CD4-positive, alpha-beta T cell treated with Interleukin-15 for 1 hour (primary cell): Measurements from ENCODE around the gene ALPP.
"Not testable (repeated sequence)": the region's sequence is repeated elsewhere in the genome, so short reads cannot be mapped to it uniquely, and the experiment has no call there.

ENCODE experiments used
- DNase-seq: peaks from one replicate; pipeline ENCODE4 v3.0.0-alpha.2; 2020

Gene ALPP

DNA sequence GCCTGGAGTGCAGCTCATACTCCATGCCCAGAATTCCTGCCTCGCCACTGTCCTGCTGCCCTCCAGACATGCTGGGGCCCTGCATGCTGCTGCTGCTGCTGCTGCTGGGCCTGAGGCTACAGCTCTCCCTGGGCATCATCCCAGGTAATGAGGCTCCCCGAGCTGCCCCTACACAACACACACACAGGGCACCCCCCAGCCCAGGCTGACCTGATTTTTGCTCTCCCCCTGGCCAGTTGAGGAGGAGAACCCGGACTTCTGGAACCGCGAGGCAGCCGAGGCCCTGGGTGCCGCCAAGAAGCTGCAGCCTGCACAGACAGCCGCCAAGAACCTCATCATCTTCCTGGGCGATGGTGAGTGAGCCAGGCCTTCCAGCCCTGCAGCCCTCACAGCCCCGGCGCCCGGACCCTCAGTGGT is at the start of gene ALPP:
ALPP (plus strand) TSS at position 17 of the 417 bp plus-strand sequence; CDS start at position 69, 52 bp downstream.
- not testable (repeated sequence) for DNase-seq

- no peak for DNase-seq
These were observed 48.9 kb upstream of the ALPP start for GRCh38 chr2:232329716-232330067.

GRCh38 chr2:232330068-232330999 is 48.2 kb upstream of the ALPP start:
- no peak for DNase-seq

- DNase-seq, result not testable (repeated sequence)
These were observed 47.5 kb upstream of the ALPP start for GRCh38 chr2:232331061-232331460.

DNA sequence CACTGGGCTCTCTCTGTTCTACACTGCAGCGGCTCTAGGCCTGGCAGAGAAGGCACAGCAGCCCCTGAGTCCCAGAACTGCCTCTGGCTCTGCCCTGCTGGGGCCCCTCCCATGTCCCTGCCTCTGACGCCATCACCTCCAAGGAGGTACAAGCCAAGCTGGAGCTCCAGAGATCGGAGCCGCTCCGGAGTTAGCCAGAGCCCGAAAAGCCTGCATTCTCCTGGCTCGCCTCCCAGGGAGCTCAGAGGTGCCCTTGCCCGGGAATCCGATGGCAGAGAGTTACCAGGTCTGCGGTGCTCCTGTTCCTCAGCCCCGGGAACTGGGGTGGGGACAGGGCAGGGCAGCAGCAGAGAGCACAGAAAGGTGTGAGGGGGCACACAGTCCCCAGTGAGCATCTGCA is 46.9 kb upstream of the ALPP start:
- not testable (repeated sequence) for DNase-seq

GRCh38 chr2:232332244-232332939 is 46.2 kb upstream of the ALPP start:
- not testable (repeated sequence) for DNase-seq

GRCh38 chr2:232332940-232333259 is 45.7 kb upstream of the ALPP start:
- no peak for DNase-seq

DNA sequence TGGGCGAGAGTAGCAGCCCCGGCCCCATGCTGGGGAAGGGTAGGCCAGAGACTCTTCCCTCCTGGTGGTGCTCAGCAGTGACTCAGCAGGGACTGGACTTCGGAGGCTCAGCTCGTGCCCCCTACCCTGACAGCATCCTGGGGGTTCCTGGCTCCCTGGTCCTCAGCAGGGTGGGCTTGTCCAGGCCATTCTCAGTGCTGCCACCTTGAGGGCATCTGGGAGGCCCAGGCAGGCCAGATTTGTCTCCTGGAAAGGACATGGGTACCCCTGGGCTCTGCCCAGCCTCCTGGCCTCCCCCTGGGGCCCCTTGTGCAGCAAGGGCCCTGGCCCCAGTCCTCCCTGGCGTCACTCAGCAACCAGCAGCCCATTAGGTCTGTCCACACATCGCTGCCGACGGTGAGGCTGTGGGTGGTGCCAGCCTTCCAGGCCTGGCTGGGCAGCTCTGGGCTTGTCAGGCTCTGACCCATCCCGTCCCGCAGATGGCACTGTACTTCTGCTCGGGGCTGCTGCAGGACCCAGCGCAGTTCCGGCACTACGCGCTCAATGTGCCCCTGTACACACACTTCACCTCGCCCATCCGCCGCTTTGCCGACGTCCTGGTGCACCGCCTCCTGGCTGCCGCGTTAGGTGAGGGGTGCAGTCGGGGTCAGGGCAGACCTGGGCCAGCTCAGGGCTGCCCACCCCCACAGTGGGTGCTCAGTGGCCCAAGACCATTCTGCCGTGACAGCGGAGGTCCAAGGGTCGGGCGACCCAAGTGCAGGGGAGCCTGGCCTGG is 45.0 kb upstream of the ALPP start:
- DNase-seq, result no peak

DNA sequence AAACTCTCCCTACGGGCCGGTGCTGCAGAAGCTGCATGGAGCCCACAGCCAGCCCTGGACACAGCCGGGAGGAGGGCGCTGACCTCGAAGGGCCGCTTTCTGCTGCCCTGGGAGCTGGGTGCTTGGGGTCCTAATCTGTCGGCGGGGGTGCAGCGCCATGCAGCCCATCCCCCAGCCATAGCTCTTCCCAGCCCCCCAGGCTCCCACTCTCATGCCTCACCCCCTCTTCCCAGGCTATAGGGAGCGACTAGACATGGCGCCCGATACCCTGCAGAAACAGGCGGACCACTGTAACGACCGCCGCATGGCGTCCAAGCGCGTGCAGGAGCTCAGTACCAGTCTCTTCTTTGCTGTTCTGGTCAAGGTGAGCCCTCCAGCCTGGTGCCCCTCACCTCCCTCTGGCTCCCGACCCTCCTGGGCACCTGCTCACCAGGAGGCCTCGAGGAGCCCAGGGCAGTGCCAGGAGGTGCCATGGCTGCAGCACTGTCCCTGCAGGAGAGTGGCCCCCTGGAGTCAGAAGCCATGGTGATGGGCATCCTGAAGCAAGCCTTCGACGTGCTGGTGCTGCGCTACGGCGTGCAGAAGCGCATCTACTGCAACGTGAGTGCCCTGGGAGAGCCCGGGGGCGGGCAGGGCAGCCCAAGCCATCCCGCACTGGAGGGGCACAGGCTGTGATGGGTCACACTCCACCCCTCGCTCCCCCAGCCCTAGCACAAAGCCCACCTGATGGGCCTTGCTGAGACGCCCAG is 44.2 kb upstream of the ALPP start:
- DNase-seq, result not testable (repeated sequence)

- not testable (repeated sequence) for DNase-seq
These were observed 43.7 kb upstream of the ALPP start for GRCh38 chr2:232334885-232335205.

GRCh38 chr2:232335206-232335858 is 43.2 kb upstream of the ALPP start:
- DNase-seq, result not testable (repeated sequence)

- DNase-seq, result no peak
These were observed 42.7 kb upstream of the ALPP start for GRCh38 chr2:232335859-232336215.

DNA sequence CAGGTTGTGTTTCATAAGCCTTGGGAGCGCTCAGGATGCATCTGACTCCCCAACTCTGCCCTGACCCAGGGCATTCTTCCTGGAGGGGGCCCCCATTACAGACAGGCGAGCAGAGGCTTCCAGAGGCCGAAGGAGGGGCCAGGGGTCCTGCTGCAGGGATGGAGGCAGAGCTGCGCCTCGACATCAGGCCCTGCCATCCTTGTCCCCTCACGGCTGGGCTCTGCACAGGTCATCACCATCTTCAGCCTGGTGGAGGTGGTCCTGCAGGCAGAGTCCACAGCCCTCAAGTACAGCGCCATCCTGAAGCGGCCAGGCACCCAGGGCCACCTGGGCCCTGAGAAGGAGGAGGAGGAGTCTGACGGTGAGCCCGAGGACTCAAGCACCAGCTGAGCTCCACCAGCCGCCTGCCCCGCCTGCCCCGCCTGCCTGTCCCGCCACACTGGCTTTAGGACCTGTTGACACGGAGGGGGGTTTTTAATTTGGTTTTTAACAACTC is 42.3 kb upstream of the ALPP start:
- DNase-seq, result no peak

- DNase-seq, result no peak
These were observed 41.4 kb upstream of the ALPP start for GRCh38 chr2:232336981-232337720.

GRCh38 chr2:232338094-232338758 is 40.3 kb upstream of the ALPP start:
- DNase-seq, result not testable (repeated sequence)

DNA sequence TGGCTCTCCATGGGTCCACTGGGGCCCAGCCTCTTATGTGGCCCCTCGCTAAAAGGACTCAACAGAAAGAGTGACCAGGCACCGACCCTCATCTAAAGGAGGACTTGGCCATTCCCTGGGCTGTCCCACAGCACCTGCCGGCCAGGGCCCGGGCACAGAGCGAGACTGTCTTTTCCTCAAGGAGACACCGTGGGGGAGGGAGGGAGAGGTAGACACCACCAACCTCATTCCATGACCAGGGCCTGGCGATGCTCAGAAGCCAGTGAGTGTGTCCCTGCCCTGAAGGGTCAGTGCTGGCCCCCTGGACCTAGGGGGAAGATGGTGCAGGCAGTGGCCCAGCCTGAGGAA is 39.8 kb upstream of the ALPP start:
- DNase-seq, result peak; percentile 13

GRCh38 chr2:232339121-232340081 is 39.1 kb upstream of the ALPP start:
- peak; percentile 14 for DNase-seq

- DNase-seq, result peak; percentile 6
These were observed 38.2 kb upstream of the ALPP start for GRCh38 chr2:232340171-232340935.
